H54 (cell line): ENCODE results near the gene RNASE4.
A peak's percentile ranks its signal among the peaks of the same experiment; 100 is the strongest.
"Not testable (repeated sequence)": the region's sequence is repeated elsewhere in the genome, so short reads cannot be mapped to it uniquely, and the experiment has no call there.

Experiments
- DNase-seq: peaks from one replicate; pipeline ENCODE4 v3.0.0; 2011; ENCODE audit warnings: low spot score, mixed read lengths; ENCODE audit not compliant: insufficient read length
- FAIRE-seq: peaks from 3 replicates; lab custom pipeline; 2011; peaks lifted over from hg19 to GRCh38; lab: Jason Lieb, UNC
- POLR2A ChIP-seq: IDR thresholded peaks from 2 replicates; pipeline ENCODE4 v1.6.1; 2011; ENCODE audit warnings: low read depth, mild to moderate bottlenecking, low read length

Gene RNASE4

GRCh38 chr14:20683891-20684661, at the start of gene RNASE4:
Gene RNASE4 (plus strand): TSS chr14:20684560. CDS start chr14:20699372, 14,812 bp downstream.
- no peak for FAIRE-seq
- peak; percentile 53 for TF ChIP-seq POLR2A
- no peak for DNase-seq

- no peak for TF ChIP-seq POLR2A
- no peak for FAIRE-seq
- DNase-seq: no peak
Measured at GRCh38 chr14:20641591-20641990, 42.8 kb upstream of the RNASE4 start, which contains the start of gene OR6S1. Gene OR6S1 (minus strand): TSS chr14:20641691. CDS start chr14:20641691, 0 bp downstream.

- no peak for DNase-seq
- TF ChIP-seq POLR2A: no peak
- no peak for FAIRE-seq
Measured at GRCh38 chr14:20642182-20642581, 42.2 kb upstream of the RNASE4 start.

GRCh38 chr14:20642755-20643154, 41.6 kb upstream of the RNASE4 start:
- not testable (repeated sequence) for DNase-seq, FAIRE-seq

- no peak for TF ChIP-seq POLR2A
- no peak for FAIRE-seq
- no peak for DNase-seq
Measured at GRCh38 chr14:20644520-20644919, 39.8 kb upstream of the RNASE4 start.

GRCh38 chr14:20645481-20645880, 38.9 kb upstream of the RNASE4 start:
- no peak for TF ChIP-seq POLR2A
- FAIRE-seq: no peak
- DNase-seq: no peak

GRCh38 chr14:20652996-20653975, 31.1 kb upstream of the RNASE4 start:
- TF ChIP-seq POLR2A: no peak
- FAIRE-seq (no peak), DNase-seq (no peak)

- DNase-seq (no peak), FAIRE-seq (no peak)
- TF ChIP-seq POLR2A: no peak
Measured at GRCh38 chr14:20655851-20656250, 28.5 kb upstream of the RNASE4 start.

- no peak for TF ChIP-seq POLR2A
- no peak for FAIRE-seq
Measured at GRCh38 chr14:20656274-20656673, 28.1 kb upstream of the RNASE4 start.

GRCh38 chr14:20657216-20658211, 26.8 kb upstream of the RNASE4 start:
- no peak for FAIRE-seq
- TF ChIP-seq POLR2A: no peak
- no peak for DNase-seq

More at GRCh38 chr14:20656274-20656673, 28.1 kb upstream of the RNASE4 start:
- no peak for DNase-seq

GRCh38 chr14:20658246-20658645, 26.1 kb upstream of the RNASE4 start:
- TF ChIP-seq POLR2A: no peak
- DNase-seq (no peak), FAIRE-seq (no peak)

GRCh38 chr14:20659336-20659735, 25.0 kb upstream of the RNASE4 start:
- FAIRE-seq (no peak), DNase-seq (no peak)
- TF ChIP-seq POLR2A: no peak
